DMS53 (cell line): ENCODE data around the gene AGRN.
"Not testable (repeated sequence)": the region's sequence is repeated elsewhere in the genome, so short reads cannot be mapped to it uniquely, and the experiment has no call there.

Experiments
- DNase-seq: peaks from one replicate; lab custom pipeline; 2025; lab: John Stamatoyannopoulos, UW

AGRN gene

DNA sequence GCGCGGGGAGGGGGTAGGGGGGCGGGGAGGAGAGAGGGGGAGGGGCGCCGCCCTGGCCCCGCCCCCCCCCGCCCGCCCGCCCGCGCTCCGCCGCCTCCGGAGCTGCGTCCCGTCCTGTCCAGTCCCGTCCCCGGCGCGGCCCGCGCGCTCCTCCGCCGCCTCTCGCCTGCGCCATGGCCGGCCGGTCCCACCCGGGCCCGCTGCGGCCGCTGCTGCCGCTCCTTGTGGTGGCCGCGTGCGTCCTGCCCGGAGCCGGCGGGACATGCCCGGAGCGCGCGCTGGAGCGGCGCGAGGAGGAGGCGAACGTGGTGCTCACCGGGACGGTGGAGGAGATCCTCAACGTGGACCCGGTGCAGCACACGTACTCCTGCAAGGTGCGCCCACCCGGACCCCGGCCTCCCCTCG lies at the start of gene AGRN:
TSS of gene AGRN (plus strand) at position 121 of the 405 bp plus-strand sequence. CDS start at position 174, 53 bp downstream.
- DNase-seq, result peak; percentile 87

DNA sequence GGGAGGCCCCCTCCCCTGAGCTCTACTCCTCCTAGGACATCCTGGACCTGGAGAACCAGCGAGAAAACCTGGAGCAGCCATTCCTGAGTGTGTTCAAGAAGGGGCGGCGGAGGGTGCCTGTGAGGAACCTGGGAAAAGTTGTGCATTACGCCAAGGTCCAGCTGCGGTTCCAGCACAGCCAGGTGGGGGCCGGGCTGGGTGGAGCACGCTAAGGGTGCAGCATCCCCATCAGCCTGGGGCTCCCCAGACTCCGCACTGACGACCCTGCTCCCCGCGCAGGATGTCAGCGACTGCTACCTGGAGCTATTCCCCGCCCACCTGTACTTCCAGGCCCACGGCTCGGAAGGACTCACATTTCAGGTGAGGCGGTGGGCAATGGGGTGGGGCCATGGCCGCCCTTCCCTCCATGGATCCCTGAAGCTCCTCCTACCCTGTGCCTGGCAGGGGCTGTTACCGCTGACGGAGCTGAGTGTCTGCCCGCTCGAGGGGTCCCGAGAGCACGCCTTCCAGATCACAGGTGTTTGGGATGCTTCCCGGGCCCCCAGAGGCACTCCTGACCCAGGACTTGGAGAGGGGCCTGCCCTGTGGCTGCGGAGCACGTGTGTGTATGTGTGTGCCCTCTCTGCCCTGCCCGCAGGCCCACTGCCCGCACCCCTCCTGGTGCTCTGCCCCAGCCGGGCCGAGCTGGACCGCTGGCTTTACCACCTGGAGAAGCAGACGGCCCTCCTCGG lies 49.5 kb upstream of the AGRN start:
- no peak for DNase-seq

DNA sequence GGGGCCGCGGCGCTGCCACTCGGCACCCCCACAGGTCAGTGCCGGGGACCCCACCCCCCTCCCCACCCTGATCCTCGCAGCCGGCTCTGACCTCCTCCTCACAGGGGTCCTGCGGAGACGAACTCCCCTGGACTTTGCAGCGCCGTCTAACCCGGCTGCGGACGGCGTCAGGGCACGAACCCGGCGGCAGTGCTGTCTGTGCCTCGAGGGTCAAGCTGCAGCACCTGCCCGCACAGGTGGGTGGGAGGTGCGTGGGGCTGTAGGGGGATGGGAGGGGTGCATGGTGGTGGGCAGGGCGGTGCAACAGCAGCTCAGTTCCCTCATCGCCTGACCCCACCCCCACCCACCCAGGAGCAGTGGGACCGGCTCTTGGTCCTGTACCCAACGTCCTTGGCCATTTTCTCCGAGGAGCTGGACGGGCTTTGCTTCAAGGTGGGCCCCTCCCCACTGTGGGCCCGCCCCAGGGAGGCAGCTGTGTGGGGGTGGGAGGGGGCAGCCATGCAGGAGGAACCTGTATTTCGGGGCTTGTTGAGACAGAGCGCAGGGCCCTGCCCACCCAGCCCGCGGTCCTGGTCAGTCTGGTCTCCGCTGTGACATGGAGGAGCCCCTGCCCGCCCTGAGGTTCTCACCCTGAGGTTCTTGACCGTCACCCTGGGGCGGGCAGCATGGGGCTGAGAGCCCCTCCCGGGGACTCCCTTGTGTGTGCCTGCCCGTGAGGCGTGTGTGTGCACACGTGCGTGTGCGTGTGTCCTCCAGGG lies 48.8 kb upstream of the AGRN start:
- no peak for DNase-seq

DNA sequence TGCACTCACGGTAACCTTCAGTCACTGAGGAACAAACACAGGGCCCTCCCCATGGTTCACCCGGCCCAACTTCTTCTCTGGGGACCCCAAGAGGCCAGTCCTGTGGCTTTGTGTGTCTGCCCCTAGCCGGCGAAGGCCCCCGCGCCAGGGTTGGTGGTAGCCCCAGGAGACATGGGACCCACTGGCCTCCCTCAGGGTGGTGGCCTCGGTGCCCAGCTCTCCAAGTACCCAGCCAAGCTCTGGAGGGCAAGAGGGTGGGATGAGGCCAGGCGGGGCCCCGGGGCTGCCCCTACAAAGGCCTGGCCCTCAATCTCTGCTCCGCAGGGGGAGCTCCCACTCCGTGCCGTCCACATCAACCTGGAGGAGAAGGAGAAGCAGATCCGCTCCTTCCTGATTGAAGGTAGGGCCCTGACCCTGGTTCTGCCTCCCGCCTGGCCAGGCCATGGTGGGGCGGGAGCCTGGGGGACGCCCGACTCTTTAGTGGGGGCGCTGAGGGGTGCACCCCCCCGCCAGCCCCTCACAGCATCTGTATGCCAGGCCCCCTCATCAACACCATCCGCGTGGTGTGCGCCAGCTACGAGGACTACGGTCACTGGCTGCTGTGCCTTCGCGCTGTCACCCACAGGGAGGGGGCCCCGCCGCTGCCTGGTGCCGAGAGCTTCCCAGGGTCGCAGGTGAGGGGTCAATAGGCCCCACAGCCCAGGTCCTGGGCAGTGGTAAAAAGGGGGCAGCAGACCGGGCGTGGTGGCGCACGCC lies 48.0 kb upstream of the AGRN start:
- DNase-seq, result no peak

DNA sequence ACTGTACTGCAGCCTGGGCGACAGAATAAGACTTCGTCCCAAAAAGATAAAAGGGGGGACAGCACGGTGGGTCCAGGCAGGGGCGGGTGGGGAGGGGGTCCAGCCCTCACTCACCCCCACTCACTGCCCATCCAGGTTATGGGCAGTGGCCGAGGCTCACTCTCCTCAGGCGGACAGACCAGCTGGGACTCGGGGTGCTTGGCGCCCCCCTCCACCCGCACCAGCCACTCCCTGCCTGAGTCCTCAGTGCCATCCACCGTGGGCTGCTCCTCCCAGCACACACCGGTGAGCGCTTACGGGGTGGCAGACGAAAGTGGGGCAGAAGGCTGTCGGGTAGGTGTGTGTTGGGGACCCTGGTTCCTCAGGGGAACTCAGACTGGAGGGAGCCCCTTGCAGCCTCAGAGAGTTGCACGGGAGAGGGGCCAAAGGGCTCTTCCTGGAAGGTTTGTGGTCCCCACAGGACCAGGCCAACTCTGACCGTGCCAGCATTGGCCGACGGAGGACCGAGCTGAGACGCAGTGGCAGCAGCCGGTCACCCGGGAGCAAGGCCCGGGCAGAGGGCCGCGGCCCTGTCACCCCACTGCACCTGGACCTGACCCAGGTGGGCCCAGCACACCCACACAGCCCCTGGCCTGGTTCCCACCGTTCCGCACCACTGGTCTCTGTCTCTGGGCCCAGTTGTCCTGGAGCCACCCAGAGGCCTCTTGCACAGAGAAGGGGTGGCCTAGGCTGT lies 47.0 kb upstream of the AGRN start:
- DNase-seq, result no peak

DNA sequence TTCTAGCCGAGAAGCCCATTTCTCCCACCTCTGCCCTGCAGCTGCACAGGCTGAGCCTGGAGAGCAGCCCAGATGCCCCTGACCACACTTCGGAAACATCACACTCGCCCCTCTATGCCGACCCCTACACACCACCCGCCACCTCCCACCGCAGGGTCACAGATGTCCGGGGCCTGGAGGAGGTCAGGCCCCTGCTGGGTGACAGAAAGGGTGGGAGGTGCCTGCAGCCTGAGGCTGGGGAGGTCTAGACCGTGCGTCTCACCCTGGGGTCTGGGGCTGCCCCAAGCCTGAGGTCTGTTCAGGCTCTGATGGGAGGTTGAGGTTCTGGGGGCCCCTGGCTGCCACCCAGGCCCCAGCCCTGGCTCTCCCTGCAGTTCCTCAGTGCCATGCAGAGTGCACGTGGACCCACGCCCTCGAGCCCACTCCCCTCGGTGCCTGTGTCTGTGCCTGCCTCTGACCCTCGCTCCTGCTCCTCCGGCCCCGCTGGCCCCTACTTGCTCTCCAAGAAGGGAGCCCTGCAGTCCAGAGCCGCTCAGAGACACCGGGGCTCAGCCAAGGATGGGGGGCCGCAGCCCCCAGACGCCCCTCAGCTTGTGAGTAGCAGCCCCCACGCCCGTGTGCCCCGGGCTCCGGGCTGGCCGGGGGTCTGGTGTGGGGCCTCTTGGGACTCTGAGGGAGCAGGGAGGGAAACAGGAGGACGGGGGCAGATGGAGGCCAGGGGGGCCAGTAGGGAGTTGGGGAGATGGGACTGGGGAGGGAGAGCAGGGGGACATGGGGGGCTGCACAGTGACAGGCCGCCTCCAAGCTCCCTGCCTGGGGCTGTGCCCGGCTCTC lies 46.2 kb upstream of the AGRN start:
- DNase-seq, result no peak

DNA sequence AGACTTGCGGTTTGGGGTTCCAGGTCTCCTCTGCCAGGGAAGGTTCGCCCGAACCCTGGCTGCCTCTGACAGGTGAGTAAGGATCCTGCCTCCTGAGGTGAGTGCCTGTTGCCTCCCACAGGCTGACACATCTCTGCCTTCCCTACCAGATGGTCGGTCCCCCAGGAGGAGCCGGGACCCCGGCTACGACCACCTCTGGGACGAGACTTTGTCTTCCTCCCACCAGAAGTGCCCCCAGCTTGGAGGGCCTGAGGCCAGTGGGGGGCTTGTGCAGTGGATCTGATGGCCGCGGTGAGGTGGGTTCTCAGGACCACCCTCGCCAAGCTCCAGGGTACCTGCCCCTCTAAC lies 45.7 kb upstream of the AGRN start:
- no peak for DNase-seq

DNA sequence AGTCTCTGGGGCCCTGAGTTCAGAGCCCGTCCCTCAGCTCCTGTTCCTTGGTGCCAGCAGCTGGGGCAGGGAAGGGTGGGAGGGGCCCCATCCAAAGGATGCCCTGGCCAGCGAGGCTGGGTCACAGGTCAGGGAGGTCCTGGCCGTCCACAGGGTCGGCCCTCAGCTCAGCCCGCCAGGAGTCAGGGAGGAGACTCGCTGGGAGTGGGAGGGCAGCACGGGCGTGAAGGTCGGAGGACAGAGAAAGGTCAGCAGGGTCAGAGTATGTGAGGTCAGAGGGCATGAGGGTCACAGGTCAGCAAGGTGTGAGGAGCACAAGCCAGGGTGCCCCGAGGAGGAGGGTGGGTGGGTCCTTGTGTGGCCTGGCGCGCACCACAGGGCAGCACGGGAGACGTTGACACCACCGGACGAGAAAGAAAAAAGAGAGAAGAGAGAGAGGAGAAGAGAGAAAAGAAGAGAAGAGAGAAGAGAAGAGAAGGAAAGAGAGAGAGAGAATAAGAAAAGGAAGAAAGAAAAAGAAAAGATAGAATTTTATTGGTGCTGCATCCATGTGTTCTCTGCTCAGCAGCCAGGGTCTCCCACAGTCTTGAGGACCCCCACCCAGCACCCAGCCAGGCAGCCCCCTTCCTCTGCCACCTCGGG lies 45.1 kb upstream of the AGRN start:
- no peak for DNase-seq

DNA sequence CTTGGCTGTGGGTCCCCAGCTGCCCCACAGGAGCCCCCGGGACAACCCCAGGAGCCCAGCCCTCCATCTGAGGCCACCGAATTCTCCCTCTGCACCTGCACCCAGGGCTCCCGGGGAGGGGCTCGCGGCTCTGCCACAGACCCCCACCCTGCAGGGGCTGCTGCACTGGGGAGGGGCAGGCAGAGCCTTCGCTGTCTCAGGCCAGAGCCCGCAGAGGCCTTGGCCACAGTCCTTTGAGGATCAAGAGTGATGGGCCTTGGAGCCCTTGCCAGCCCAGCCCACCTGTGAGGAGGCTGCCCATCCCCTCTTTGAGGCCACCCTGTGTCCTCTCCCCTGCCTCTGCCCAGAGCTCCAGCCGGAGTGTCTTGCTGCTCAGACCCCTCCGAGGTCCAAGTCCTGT lies 44.6 kb upstream of the AGRN start:
- no peak for DNase-seq

DNA sequence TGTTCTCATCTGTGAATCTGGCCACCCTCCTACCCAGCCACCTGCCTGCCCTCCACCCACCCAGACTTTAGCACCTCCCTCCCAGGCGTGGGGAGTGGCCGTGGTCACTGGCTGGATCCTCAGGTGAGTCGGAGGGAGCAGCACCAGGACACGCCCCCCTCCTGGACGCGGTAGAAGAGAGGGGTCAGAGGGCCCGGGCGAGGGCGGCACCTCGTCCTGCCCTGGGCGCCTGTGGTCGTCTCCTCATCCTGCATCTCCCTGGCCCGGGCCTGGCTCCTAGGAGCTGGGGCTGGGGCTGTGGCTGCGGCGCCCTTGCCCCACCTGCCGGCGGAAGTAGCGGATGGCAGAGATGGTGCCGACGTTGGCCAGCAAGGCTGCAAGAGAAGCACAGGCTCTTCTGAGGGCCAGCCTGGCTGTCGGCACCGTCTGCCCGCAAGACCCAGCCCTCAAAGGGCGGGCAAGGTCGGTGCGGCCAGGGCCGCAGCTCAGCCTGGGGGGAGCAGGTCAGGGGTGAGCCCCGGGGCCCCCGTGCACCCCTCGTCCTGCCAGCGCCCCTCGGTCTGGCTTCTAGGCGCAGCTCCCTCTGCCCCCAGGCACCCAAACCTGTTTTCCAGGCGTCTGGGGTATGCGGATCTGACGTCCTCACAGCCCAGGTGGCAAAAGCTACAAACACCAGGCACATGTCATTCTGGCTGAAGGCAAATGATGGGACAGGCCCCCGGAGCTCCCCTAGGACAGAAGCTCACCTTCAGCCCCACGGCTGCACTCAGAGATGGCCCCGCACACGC lies 43.8 kb upstream of the AGRN start:
- peak; percentile 92 for DNase-seq

DNA sequence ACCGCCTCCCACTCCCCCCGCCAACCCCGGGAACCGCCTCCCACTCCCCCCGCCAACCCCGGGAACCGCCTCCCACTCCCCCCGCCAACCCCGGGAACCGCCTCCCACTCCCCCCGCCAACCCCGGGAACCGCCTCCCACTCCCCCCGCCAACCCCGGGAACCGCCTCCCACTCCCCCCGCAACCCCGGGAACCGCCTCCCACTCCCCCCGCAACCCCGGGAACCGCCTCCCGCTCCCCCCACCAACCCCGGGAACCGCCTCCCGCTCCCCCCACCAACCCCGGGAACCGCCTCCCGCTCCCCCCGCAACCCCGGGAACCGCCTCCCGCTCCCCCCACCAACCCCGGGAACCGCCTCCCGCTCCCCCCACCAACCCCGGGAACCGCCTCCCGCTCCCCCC lies 43.1 kb upstream of the AGRN start:
- DNase-seq, result not testable (repeated sequence)

DNA sequence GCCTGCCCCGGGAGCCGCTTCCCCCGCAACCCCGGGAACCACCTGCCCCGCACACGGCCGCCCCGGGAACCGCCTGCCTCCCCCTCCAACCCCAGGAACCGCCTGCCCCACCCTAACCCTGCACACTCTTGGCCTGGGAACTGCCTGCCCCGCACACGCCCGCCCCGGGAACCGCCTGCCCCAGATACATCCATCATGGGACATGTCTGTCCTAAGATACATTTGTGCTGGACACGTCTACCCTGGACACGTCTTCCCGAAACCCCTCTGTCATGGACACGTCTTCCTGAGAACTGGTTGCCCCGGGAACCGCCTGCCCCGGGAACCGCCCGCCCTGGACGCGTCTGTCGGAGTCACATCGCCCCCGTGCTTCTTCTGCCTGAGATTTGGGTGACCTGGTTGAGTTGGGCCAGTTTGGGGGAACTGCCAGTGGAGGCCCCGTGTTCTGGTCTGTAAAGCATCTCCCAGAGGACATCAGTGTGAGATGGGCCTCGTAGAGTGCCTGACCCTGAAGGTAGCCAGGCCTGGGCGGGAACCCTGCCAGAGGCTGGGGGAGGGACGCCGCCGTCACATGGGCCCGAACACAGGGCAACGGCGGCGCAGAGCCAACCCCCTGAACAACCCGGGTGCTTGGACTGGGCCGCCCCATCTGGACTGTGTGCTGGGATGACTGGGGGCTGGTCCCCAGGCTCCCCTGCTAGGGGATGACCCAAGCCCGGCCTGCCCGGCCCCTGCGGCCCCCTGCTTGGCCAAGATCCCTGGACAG lies 41.7 kb upstream of the AGRN start:
- peak; percentile 54 for DNase-seq

DNA sequence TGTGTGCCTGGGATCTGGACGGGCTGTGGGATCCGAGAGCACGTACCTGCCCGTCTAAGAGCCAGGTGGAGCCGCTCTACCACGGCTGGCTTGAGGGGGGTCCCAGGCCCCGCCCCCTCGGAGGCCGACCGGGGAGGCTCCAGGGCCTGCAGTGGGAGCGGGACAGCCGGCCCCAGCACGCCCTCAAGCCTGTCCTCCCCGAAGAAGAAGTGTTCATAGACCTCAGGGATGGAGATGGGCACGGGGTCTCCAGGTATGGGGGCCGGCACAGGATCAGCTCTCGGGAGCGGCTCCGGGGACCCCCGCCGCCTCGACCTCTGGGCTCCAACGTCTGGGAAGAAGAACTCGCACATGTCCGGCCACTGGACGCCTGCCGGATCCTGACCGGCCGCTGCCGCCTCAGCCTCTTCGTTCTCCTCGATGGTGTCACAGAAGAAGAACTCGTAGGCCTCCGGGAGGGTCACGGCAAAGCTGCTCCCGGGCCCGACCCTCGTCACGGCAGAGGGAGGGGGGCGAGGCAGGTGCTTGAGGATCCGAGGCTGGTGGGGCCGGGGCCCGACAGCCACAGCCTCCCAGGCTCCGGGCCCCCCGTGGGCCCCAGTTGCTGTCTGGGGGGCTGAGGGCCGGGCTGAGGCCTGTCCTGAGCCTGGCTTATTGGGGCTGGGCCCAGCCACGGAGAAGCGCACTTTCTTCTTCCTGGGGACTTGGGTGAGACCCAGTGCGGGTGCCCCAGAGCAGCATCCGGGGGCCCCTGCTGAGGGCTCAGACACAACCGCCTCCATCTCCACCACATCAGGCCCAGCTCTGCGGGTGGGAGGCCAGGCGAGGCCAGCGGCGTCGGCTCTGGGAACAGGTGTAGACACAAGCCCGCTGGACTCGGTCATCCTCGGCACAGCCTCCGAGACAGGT lies 40.8 kb upstream of the AGRN start:
- DNase-seq, result no peak

DNA sequence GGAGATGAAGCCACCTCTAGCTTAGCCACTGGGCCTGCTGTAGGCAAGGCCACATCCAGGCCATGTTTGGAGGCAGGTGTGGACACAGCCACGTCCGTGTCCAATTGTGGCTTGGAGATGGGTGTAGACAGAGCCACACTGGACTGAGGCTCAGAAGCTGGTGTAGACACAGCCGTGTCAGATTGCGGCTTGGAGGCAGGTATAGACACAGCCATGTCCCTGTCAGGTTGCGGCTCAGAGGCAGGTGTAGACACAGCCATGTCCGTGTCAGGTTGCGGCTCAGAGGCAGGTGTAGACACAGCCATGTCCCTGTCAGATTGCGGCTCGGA lies 40.2 kb upstream of the AGRN start:
- DNase-seq, result no peak

DNA sequence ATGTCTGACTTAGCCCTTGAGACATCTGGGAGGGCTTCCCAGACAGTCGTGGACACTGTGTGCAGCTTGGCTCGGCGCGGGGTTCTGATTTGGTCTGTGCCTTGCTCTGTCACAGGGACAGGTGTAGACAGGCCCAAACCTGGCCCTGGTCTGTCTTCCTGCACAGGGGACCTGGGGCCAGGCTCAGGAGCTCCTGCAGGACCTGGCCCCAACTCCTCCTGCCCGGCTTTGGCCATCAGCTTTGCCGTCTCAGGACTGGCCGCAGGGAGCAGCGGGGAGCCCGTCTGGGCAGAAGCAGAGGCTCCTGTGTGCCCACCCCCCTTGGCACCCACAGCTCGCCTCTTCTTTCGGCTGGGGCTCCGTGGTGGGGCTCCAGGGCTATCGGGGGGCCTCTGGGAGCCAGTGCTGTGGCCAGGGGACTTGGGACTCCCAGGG lies 39.8 kb upstream of the AGRN start:
- peak; percentile 49 for DNase-seq

DNA sequence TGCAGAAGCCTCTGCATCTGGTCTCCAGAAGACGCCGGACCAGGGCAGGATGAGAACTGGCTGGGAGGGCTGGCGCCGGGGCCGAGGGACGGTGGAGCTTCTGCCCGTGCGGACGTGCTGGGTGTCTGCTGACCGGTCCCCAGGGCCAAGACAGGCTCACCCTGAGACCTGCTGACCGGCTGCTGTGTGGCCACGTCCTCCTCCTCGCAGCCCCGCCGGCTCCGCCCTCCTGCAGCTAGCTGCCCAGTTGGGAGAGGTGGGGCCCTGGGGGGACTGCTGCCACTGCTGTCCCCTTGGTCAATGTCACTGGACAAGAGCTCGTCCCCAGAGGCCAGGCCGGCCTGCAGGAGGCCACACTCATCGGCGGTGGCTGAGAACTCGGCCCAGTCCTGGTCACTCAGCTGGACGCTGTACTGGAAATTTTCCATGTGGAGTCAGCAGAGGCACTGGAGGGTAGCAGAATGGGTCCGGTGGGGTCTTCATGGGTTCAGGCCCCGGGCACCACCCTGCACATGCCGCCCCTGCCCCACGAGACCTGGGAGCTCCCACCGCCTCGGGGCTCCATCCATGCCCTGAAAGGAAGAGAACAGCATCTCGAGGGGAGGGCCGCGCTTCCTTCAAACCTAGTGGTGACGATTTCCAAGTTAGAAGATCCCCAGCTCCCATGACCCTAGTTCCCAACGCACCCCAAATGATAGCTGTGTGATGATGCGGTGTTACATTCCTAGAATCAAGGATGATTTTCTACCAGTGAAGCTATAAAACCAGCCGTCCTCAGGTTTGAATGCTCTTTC lies 39.1 kb upstream of the AGRN start:
- no peak for DNase-seq

DNA sequence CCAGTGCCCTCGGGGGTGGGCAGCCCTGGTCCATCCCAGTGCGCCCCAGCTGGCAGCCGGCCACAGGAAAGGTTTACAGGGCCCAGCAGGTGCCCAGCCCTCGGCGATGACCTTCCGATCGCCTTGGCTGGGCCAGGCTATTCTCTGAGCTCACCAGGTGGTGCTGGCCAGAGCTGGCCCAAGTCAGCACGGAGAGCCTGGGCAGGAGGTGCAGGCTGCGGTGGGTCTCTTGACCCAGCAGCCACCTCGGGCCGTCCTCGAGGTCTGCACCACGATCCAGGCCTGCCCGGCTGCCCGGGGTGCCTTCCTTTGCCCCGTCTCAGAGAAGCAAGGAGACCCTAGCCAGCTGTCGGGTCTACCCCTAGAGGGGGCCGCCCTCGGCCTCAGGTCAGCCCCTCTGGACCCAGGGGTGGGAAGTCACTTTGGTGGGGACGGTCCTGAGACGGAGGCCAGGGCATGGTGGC lies 38.4 kb upstream of the AGRN start:
- no peak for DNase-seq
